CD4-positive, alpha-beta T cell treated with Interleukin-2 at 100 ng/mL for 4 hours (primary cell): ENCODE measurements around the gene ZNF121.

ENCODE experiments used
- DNase-seq: peaks from one replicate; pipeline ENCODE4 v3.0.0-alpha.2; 2020; ENCODE audit warnings: low spot score

Gene ZNF121

GRCh38 chr19:9538183-9539058 lies 45.9 kb downstream of the ZNF121 start, which contains the start of gene ZNF426:
Gene ZNF426, minus strand, starts transcription at chr19:9538645. Its CDS starts 2,413 bp downstream, at chr19:9536232.
- DNase-seq, result peak; percentile 83

- no peak for DNase-seq
These were observed 48.4 kb downstream of the ZNF121 start for GRCh38 chr19:9535934-9536333.

- no peak for DNase-seq
These were observed 52.4 kb downstream of the ZNF121 start for GRCh38 chr19:9531933-9532332.

GRCh38 chr19:9528757-9529336 lies 55.5 kb downstream of the ZNF121 start:
- DNase-seq, result no peak

GRCh38 chr19:9523885-9524474 lies 60.3 kb downstream of the ZNF121 start:
- DNase-seq, result no peak
